Kidney (tissue), 14 donors: ENCODE data around the gene SNRNP70. TPM values are rescaled to one million over a fixed set of nuclear protein-coding genes. Genes with fewer than 3 reads are reported as not detected.
A peak's percentile ranks its signal among the peaks of the same experiment; 100 is the strongest.

Source experiments
- DNase-seq, 5 donors: peaks; one replicate each; pipeline ENCODE4 v3.0.0-alpha.2; 2013 to 2020
- FAIRE-seq: peaks from 2 replicates; lab custom pipeline; 2012; peaks lifted over from hg19 to GRCh38; lab: Jason Lieb, UNC
- H3K27ac ChIP-seq, 2 donors: one replicate each; pipeline ENCODE4 v1.7.0; 2013; ENCODE audit warnings: low read depth in 2 of 2, low read length in 2 of 2, inconsistent platforms in 1 of 2
- H3K27me3 ChIP-seq: one replicate; pipeline ENCODE4 v1.7.1; 2013; ENCODE audit warnings: low read length, inconsistent platforms; ENCODE audit not compliant: control insufficient read depth, insufficient read depth
- H3K36me3 ChIP-seq, 3 donors: one replicate each; pipeline versions ENCODE4 v1.7.0 to v1.7.1; 2013; ENCODE audit warnings: low read length in 3 of 3, control low read depth in 1 of 3, inconsistent platforms in 1 of 3; ENCODE audit not compliant: insufficient read depth in 3 of 3, control insufficient read depth in 2 of 3
- H3K4me1 ChIP-seq, 3 donors: one replicate each; pipeline versions ENCODE4 v1.7.0 to v1.7.1; 2013; ENCODE audit warnings: low read length in 3 of 3, inconsistent platforms in 1 of 3, low read depth in 1 of 3; ENCODE audit not compliant: control insufficient read depth in 2 of 3, insufficient read depth in 2 of 3
- H3K4me3 ChIP-seq, 3 donors: one replicate each; pipeline versions ENCODE4 v1.7.0 to v1.8.1; 2013; ENCODE audit warnings: low read length in 3 of 3, control low read depth in 1 of 3, inconsistent platforms in 1 of 3
- H3K9ac ChIP-seq, 3 donors: one replicate each; pipeline versions ENCODE4 v1.7.0 to v1.7.1; 2013; ENCODE audit warnings: low read length in 3 of 3, control low read depth in 1 of 3, inconsistent platforms in 1 of 3
- H3K9me3 ChIP-seq, 3 donors: one replicate each; pipeline versions ENCODE4 v1.7.0 to v1.7.1; 2013; ENCODE audit warnings: low read length in 3 of 3, control low read depth in 1 of 3, inconsistent platforms in 1 of 3; ENCODE audit not compliant: control insufficient read depth in 2 of 3, insufficient read depth in 1 of 3
- intact Hi-C: fragments of 100-400 bp; cut with DNase I; formaldehyde crosslinking; loops from one replicate; pipeline ENCODE4 v1.11.1; 2022
- polyA plus RNA-seq: library from polyadenylated mRNA; stranded (reverse); fragments of 350-450 nt; fragmentation: Illumina TruSeq; extraction: RNeasy Lipid Tissue Mini Kit (QIAGEN cat#74804); gene quantifications from one replicate; pipeline ENCODE4 v1.2.3, GENCODE V29; 2014; ENCODE audit warnings: low read depth, low replicate concordance; ENCODE audit not compliant: insufficient read depth
- total RNA-seq: library from RNA; stranded (reverse); fragmentation: NEBNext Ultra II Directional; extraction: Animal tissue kit (Norgen Biotek cat#: 25700); gene quantifications from one replicate; pipeline ENCODE4 v1.2.1, GENCODE V29; 2021
- TF ChIP-seq, protein P1 (sequence below): IDR thresholded peaks from 3 replicates; pipeline ENCODE4 v1.5.1; 2012; ENCODE audit warnings: mild to moderate bottlenecking, moderate library complexity, borderline replicate concordance; ENCODE audit not compliant: insufficient read depth; ENCODE audit errors: extremely low read depth
- donor health status: control.
- donor health status: control.
- donor health status: control.
- donor health status: control.
- donor health status: control.
- donor health status: DM: yes; HTN: yes; CAD: no.
- donor health status: Normal renal cell carcinoma (clear cell type).

Gene SNRNP70
- total and polyA plus RNA-seq, 2 donors from 2014 or later = 144 to 203 TPM

DNA sequence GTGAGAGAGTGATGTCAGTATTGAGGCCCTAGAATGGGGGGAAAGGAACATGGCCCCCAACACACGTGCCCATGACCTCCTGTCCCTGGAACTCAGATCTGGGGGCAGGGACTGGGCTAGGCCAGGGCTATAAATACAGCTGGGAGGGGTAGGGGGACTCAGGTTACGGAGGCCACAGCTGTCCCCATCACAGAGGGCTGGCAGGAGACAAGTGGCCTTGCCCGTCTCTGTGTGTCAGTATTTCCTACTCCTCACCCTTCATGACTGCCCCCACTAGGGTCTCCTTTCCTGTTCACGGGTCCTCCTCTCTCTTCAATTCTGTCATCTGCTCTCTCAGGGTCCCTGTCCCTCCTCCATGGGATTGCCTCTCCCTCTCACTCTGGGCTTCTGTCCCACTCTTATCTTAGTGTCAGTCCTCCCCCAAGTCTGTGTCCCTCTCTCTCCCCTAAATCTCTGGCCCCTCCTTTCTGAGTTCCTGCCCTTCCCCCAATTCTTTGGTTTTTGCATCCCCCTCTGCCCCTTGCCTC is 70.6 kb downstream of the SNRNP70 start:
- Histone ChIP-seq H3K9ac (no peak overlapping the region), H3K27me3 (no peaks in the 10 kb centered on the region), H3K36me3 (no peaks in the 10 kb centered on the region), H3K9me3 (no peaks in the 10 kb centered on the region), H3K4me1 (peaks cover 0 to 14% (median 9%) of the 10 kb centered on the region in 3 donors), H3K4me3 (no peak overlapping the region), H3K27ac (peak overlapping the region; percentile 58 to 69)
- TF ChIP-seq, protein P1, sequence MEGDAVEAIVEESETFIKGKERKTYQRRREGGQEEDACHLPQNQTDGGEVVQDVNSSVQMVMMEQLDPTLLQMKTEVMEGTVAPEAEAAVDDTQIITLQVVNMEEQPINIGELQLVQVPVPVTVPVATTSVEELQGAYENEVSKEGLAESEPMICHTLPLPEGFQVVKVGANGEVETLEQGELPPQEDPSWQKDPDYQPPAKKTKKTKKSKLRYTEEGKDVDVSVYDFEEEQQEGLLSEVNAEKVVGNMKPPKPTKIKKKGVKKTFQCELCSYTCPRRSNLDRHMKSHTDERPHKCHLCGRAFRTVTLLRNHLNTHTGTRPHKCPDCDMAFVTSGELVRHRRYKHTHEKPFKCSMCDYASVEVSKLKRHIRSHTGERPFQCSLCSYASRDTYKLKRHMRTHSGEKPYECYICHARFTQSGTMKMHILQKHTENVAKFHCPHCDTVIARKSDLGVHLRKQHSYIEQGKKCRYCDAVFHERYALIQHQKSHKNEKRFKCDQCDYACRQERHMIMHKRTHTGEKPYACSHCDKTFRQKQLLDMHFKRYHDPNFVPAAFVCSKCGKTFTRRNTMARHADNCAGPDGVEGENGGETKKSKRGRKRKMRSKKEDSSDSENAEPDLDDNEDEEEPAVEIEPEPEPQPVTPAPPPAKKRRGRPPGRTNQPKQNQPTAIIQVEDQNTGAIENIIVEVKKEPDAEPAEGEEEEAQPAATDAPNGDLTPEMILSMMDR = no peak
- DNase-seq (peak in 4 of 5 donors; percentile 37 to 78 (median 55)), FAIRE-seq (no peak)
- intact Hi-C loops = no loop called here

DNA sequence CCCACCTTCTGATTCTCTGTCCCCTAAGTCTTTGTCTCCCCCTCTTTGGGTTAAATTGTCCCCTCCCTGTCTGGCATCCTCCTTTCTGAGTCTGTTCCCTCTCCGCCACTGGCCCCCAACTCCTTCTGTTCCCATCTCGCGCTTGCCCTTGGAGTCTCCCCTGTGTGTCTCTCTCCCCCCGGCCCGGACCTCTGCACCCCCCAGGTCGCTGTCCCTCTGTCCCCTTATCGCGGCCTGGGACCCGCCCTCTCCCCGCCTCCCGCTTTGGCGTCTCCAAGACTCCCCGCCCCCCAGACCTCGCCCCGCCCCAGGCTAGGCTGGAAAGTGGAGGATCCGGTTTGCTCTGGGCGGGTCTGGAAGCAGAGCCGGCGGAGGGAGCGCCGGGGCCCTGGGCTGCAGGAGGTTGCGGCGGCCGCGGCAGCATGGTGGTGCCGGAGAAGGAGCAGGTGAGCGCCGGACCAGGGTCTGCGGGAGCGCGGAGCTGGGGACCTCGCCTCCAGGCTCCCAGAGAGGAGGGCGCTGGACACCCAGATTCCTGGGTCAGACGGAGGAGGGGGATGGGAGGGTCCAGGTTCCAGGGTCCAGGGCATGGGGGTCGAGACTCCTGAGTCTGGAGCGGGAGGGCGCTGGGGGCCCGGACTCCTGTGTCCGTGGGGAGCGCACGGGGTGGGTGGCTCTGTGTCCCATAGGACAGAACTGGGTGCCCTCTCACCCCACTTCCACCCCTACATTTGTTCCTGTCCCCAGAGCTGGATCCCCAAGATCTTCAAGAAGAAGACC is 72.4 kb downstream of the SNRNP70 start, which contains the start of gene TRPM4:
Gene TRPM4, plus strand, starts transcription at position 348 of the 780 bp plus-strand sequence. Its CDS starts 75 bp downstream, at position 423.
- Histone ChIP-seq H3K4me3 (peak within 1 kb of the TSS; percentile 53 to 85 (median 84)), H3K9ac (peak within 1 kb of the TSS; percentile 48 to 90 (median 78)), H3K27me3 (no peaks in the 10 kb centered on the region), H3K27ac (peak within 1 kb of the TSS; percentile 80 to 93), H3K36me3 (no peaks in the 10 kb centered on the region), H3K4me1 (peaks cover 0 to 9% (median 9%) of the 10 kb centered on the region in 3 donors), H3K9me3 (no peaks in the 10 kb centered on the region)
- DNase-seq (peak; percentile 94 to 98 (median 96)), FAIRE-seq (no peak)
- intact Hi-C loops = no loop called here
- TF ChIP-seq, protein P1 = no peak

Other genes with a start within 250 kb of the SNRNP70 start
- 5.2 TPM for gene HSD17B14, start 249.0 kb upstream of the SNRNP70 start, total RNA-seq
- gene HSD17B14, start 249.0 kb upstream of the SNRNP70 start, polyA plus RNA-seq = 141 TPM
- gene PLEKHA4, start 216.8 kb upstream of the SNRNP70 start, total RNA-seq = 79.1 TPM
- gene PLEKHA4, start 216.8 kb upstream of the SNRNP70 start, polyA plus RNA-seq = 22.9 TPM
- 45.1 TPM for gene PPP1R15A, start 213.0 kb upstream of the SNRNP70 start, total RNA-seq
- gene PPP1R15A, start 213.0 kb upstream of the SNRNP70 start, polyA plus RNA-seq = 24.7 TPM
- gene TULP2, start 186.7 kb upstream of the SNRNP70 start, total RNA-seq = not detected
- gene TULP2, start 186.7 kb upstream of the SNRNP70 start, polyA plus RNA-seq = not detected
- gene NUCB1, start 185.1 kb upstream of the SNRNP70 start, total RNA-seq = 265 TPM
- gene NUCB1, start 185.1 kb upstream of the SNRNP70 start, polyA plus RNA-seq = 503 TPM
- 0.60 TPM for gene DHDH, start 151.8 kb upstream of the SNRNP70 start, total RNA-seq
- 26.3 TPM for gene DHDH, start 151.8 kb upstream of the SNRNP70 start, polyA plus RNA-seq
- 76.7 TPM for gene BAX, start 130.6 kb upstream of the SNRNP70 start, total RNA-seq
- 141 TPM for gene BAX, start 130.6 kb upstream of the SNRNP70 start, polyA plus RNA-seq
- 1,841 TPM for gene FTL, start 120.1 kb upstream of the SNRNP70 start, total RNA-seq
- 17,016 TPM for gene FTL, start 120.1 kb upstream of the SNRNP70 start, polyA plus RNA-seq
- 41.5 TPM for gene GYS1, start 92.1 kb upstream of the SNRNP70 start, total RNA-seq
- gene GYS1, start 92.1 kb upstream of the SNRNP70 start, polyA plus RNA-seq = 23.9 TPM
- gene RUVBL2, start 91.6 kb upstream of the SNRNP70 start, total RNA-seq = 57.0 TPM
- gene RUVBL2, start 91.6 kb upstream of the SNRNP70 start, polyA plus RNA-seq = 83.6 TPM
- not detected for gene LHB, start 68.4 kb upstream of the SNRNP70 start, total RNA-seq
- gene LHB, start 68.4 kb upstream of the SNRNP70 start, polyA plus RNA-seq = not detected
- not detected for gene CGB3, start 61.1 kb upstream of the SNRNP70 start, total RNA-seq
- not detected for gene CGB3, start 61.1 kb upstream of the SNRNP70 start, polyA plus RNA-seq
- not detected for gene CGB2, start 53.6 kb upstream of the SNRNP70 start, total RNA-seq
- not detected for gene CGB2, start 53.6 kb upstream of the SNRNP70 start, polyA plus RNA-seq
- not detected for gene CGB1, start 48.6 kb upstream of the SNRNP70 start, total RNA-seq
- gene CGB1, start 48.6 kb upstream of the SNRNP70 start, polyA plus RNA-seq = not detected
- gene CGB5, start 41.6 kb upstream of the SNRNP70 start, total RNA-seq = not detected
- gene CGB5, start 41.6 kb upstream of the SNRNP70 start, polyA plus RNA-seq = not detected
- not detected for gene CGB8, start 36.3 kb upstream of the SNRNP70 start, total RNA-seq
- not detected for gene CGB8, start 36.3 kb upstream of the SNRNP70 start, polyA plus RNA-seq
- not detected for gene CGB7, start 27.7 kb upstream of the SNRNP70 start, total RNA-seq
- not detected for gene CGB7, start 27.7 kb upstream of the SNRNP70 start, polyA plus RNA-seq
- 0.28 TPM for gene NTF4, start 20.6 kb upstream of the SNRNP70 start, total RNA-seq
- gene NTF4, start 20.6 kb upstream of the SNRNP70 start, polyA plus RNA-seq = not detected
- gene KCNA7, start 12.8 kb upstream of the SNRNP70 start, total RNA-seq = not detected
- gene KCNA7, start 12.8 kb upstream of the SNRNP70 start, polyA plus RNA-seq = not detected
- 4.7 TPM for gene LIN7B, start 28.9 kb downstream of the SNRNP70 start, total RNA-seq
- 9.7 TPM for gene LIN7B, start 28.9 kb downstream of the SNRNP70 start, polyA plus RNA-seq
- 0.82 TPM for gene C19orf73, start 33.7 kb downstream of the SNRNP70 start, total RNA-seq
- 3.9 TPM for gene C19orf73, start 33.7 kb downstream of the SNRNP70 start, polyA plus RNA-seq
- 7.1 TPM for gene PPFIA3, start 34.1 kb downstream of the SNRNP70 start, total RNA-seq
- 20.0 TPM for gene PPFIA3, start 34.1 kb downstream of the SNRNP70 start, polyA plus RNA-seq
- gene HRC, start 69.9 kb downstream of the SNRNP70 start, total RNA-seq = 7.0 TPM
- 4.2 TPM for gene HRC, start 69.9 kb downstream of the SNRNP70 start, polyA plus RNA-seq
- gene TRPM4, start 72.3 kb downstream of the SNRNP70 start, total RNA-seq = 89.1 TPM
- 47.6 TPM for gene TRPM4, start 72.3 kb downstream of the SNRNP70 start, polyA plus RNA-seq
- gene SLC6A16, start 239.7 kb downstream of the SNRNP70 start, total RNA-seq = 3.7 TPM
- 1.5 TPM for gene SLC6A16, start 239.7 kb downstream of the SNRNP70 start, polyA plus RNA-seq
- gene CD37, start 250.0 kb downstream of the SNRNP70 start, total RNA-seq = 35.7 TPM
- gene CD37, start 250.0 kb downstream of the SNRNP70 start, polyA plus RNA-seq = 3.8 TPM